ENCODE data around the gene DOCK1. TPM values are rescaled to one million over a fixed set of nuclear protein-coding genes. Genes with fewer than 3 reads are reported as not detected.

DOCK1 gene
- total RNA-seq, 1 experiment from 2014 or later = not detected

- Histone ChIP-seq H3K27ac (ENCODE audit: low read length) (no peak overlapping the region), H3K36me3 (ENCODE audit: insufficient read depth, low read length) (no peaks in the 10 kb centered on the region), H2AFZ (ENCODE audit: low read length) (no peak overlapping the region), H3K79me2 (ENCODE audit: low read length) (no peaks in the 10 kb centered on the region), H3K4me2 (ENCODE audit: low read depth, low read length, poor library complexity, severe bottlenecking) (no peak overlapping the region), H3K9me2 (replicated peaks; ENCODE audit: insufficient read depth, low read length) (no peaks in the 10 kb centered on the region), H3K4me1 (ENCODE audit: low read length) (no peaks in the 10 kb centered on the region), H3K9ac (ENCODE audit: low read length) (no peak overlapping the region), H3K4me3 (ENCODE audit: low read length) (no peak overlapping the region), H4K20me1 (ENCODE audit: insufficient read depth, low read depth, low read length) (no peaks in the 10 kb centered on the region), H3K9me3 (ENCODE audit: low read length) (no peaks in the 10 kb centered on the region), H3K27me3 (ENCODE audit: low read length) (no peaks in the 10 kb centered on the region)
- DNase-seq = no peak
These were observed 546.4 kb downstream of the DOCK1 start for GRCh38 chr10:127451628-127452027.

GRCh38 chr10:127452568-127452967, 547.3 kb downstream of the DOCK1 start:
- Histone ChIP-seq H2AFZ (ENCODE audit: low read length) (no peak overlapping the region), H3K4me2 (ENCODE audit: low read depth, low read length, poor library complexity, severe bottlenecking) (no peak overlapping the region), H3K79me2 (ENCODE audit: low read length) (no peaks in the 10 kb centered on the region), H3K4me3 (ENCODE audit: low read length) (no peak overlapping the region), H3K4me1 (ENCODE audit: low read length) (no peaks in the 10 kb centered on the region), H4K20me1 (ENCODE audit: insufficient read depth, low read depth, low read length) (no peaks in the 10 kb centered on the region), H3K27me3 (ENCODE audit: low read length) (no peaks in the 10 kb centered on the region), H3K36me3 (ENCODE audit: insufficient read depth, low read length) (no peaks in the 10 kb centered on the region), H3K27ac (ENCODE audit: low read length) (no peak overlapping the region), H3K9ac (ENCODE audit: low read length) (no peak overlapping the region), H3K9me3 (ENCODE audit: low read length) (no peaks in the 10 kb centered on the region), H3K9me2 (replicated peaks; ENCODE audit: insufficient read depth, low read length) (no peaks in the 10 kb centered on the region)
- no peak for DNase-seq

- Histone ChIP-seq H3K4me3 (ENCODE audit: low read length) (no peak overlapping the region), H3K4me2 (ENCODE audit: low read depth, low read length, poor library complexity, severe bottlenecking) (no peak overlapping the region), H3K9me3 (ENCODE audit: low read length) (no peaks in the 10 kb centered on the region), H3K9ac (ENCODE audit: low read length) (no peak overlapping the region), H3K27ac (ENCODE audit: low read length) (no peak overlapping the region), H3K27me3 (ENCODE audit: low read length) (no peaks in the 10 kb centered on the region), H3K36me3 (ENCODE audit: insufficient read depth, low read length) (no peaks in the 10 kb centered on the region), H3K4me1 (ENCODE audit: low read length) (no peaks in the 10 kb centered on the region), H3K9me2 (replicated peaks; ENCODE audit: insufficient read depth, low read length) (no peaks in the 10 kb centered on the region), H2AFZ (ENCODE audit: low read length) (no peak overlapping the region), H4K20me1 (ENCODE audit: insufficient read depth, low read depth, low read length) (no peaks in the 10 kb centered on the region), H3K79me2 (ENCODE audit: low read length) (no peaks in the 10 kb centered on the region)
- DNase-seq = no peak
These were observed 548.5 kb downstream of the DOCK1 start for GRCh38 chr10:127453706-127454105.

- no peaks in the 10 kb centered on the region for H3K9me3 ChIP-seq (ENCODE audit: low read length)
- no peaks in the 10 kb centered on the region for H4K20me1 ChIP-seq (ENCODE audit: insufficient read depth, low read depth, low read length)
- H3K79me2 ChIP-seq (ENCODE audit: low read length) = no peaks in the 10 kb centered on the region
- DNase-seq = no peak
- H3K4me2 ChIP-seq (ENCODE audit: low read depth, low read length, poor library complexity, severe bottlenecking) = no peak overlapping the region
- no peak overlapping the region for H2AFZ ChIP-seq (ENCODE audit: low read length)
- H3K4me1 ChIP-seq (ENCODE audit: low read length) = no peaks in the 10 kb centered on the region
- H3K27ac ChIP-seq (ENCODE audit: low read length) = no peak overlapping the region
- H3K27me3 ChIP-seq (ENCODE audit: low read length) = no peaks in the 10 kb centered on the region
- H3K4me3 ChIP-seq (ENCODE audit: low read length) = no peak overlapping the region
- H3K36me3 ChIP-seq (ENCODE audit: insufficient read depth, low read length) = no peaks in the 10 kb centered on the region
- no peaks in the 10 kb centered on the region for H3K9me2 ChIP-seq (replicated peaks; ENCODE audit: insufficient read depth, low read length)
- no peak overlapping the region for H3K9ac ChIP-seq (ENCODE audit: low read length)
These were observed 550.9 kb downstream of the DOCK1 start for GRCh38 chr10:127456122-127456521.

- no peaks in the 10 kb centered on the region for H3K9me3 ChIP-seq (ENCODE audit: low read length)
- H3K27me3 ChIP-seq (ENCODE audit: low read length) = no peaks in the 10 kb centered on the region
- H3K27ac ChIP-seq (ENCODE audit: low read length) = no peak overlapping the region
- H3K4me1 ChIP-seq (ENCODE audit: low read length) = no peaks in the 10 kb centered on the region
- no peak overlapping the region for H2AFZ ChIP-seq (ENCODE audit: low read length)
- no peaks in the 10 kb centered on the region for H3K79me2 ChIP-seq (ENCODE audit: low read length)
- H3K9me2 ChIP-seq (replicated peaks; ENCODE audit: insufficient read depth, low read length) = no peaks in the 10 kb centered on the region
- no peak for DNase-seq
- no peaks in the 10 kb centered on the region for H3K36me3 ChIP-seq (ENCODE audit: insufficient read depth, low read length)
- no peaks in the 10 kb centered on the region for H4K20me1 ChIP-seq (ENCODE audit: insufficient read depth, low read depth, low read length)
- no peak overlapping the region for H3K4me3 ChIP-seq (ENCODE audit: low read length)
- H3K4me2 ChIP-seq (ENCODE audit: low read depth, low read length, poor library complexity, severe bottlenecking) = no peak overlapping the region
- H3K9ac ChIP-seq (ENCODE audit: low read length) = no peak overlapping the region
These were observed 553.0 kb downstream of the DOCK1 start for GRCh38 chr10:127458016-127458810.

- H2AFZ ChIP-seq (ENCODE audit: low read length) = no peak overlapping the region
- no peak for DNase-seq
- H3K36me3 ChIP-seq (ENCODE audit: insufficient read depth, low read length) = no peaks in the 10 kb centered on the region
- H3K27me3 ChIP-seq (ENCODE audit: low read length) = no peaks in the 10 kb centered on the region
- no peak overlapping the region for H3K4me2 ChIP-seq (ENCODE audit: low read depth, low read length, poor library complexity, severe bottlenecking)
- H3K9ac ChIP-seq (ENCODE audit: low read length) = no peak overlapping the region
- H3K79me2 ChIP-seq (ENCODE audit: low read length) = no peaks in the 10 kb centered on the region
- no peaks in the 10 kb centered on the region for H3K9me2 ChIP-seq (replicated peaks; ENCODE audit: insufficient read depth, low read length)
- no peaks in the 10 kb centered on the region for H3K4me1 ChIP-seq (ENCODE audit: low read length)
- H3K9me3 ChIP-seq (ENCODE audit: low read length) = no peaks in the 10 kb centered on the region
- no peak overlapping the region for H3K27ac ChIP-seq (ENCODE audit: low read length)
- no peak overlapping the region for H3K4me3 ChIP-seq (ENCODE audit: low read length)
- H4K20me1 ChIP-seq (ENCODE audit: insufficient read depth, low read depth, low read length) = no peaks in the 10 kb centered on the region
These were observed 553.6 kb downstream of the DOCK1 start for GRCh38 chr10:127458829-127459228.

- no peak overlapping the region for H3K4me3 ChIP-seq (ENCODE audit: low read length)
- H3K9me3 ChIP-seq (ENCODE audit: low read length) = no peaks in the 10 kb centered on the region
- no peak overlapping the region for H3K4me2 ChIP-seq (ENCODE audit: low read depth, low read length, poor library complexity, severe bottlenecking)
- H3K9ac ChIP-seq (ENCODE audit: low read length) = no peak overlapping the region
- no peak overlapping the region for H2AFZ ChIP-seq (ENCODE audit: low read length)
- H3K79me2 ChIP-seq (ENCODE audit: low read length) = no peaks in the 10 kb centered on the region
- H3K27ac ChIP-seq (ENCODE audit: low read length) = no peak overlapping the region
- no peak for DNase-seq
- H3K4me1 ChIP-seq (ENCODE audit: low read length) = no peaks in the 10 kb centered on the region
- H4K20me1 ChIP-seq (ENCODE audit: insufficient read depth, low read depth, low read length) = no peaks in the 10 kb centered on the region
- no peaks in the 10 kb centered on the region for H3K36me3 ChIP-seq (ENCODE audit: insufficient read depth, low read length)
- no peaks in the 10 kb centered on the region for H3K27me3 ChIP-seq (ENCODE audit: low read length)
- H3K9me2 ChIP-seq (replicated peaks; ENCODE audit: insufficient read depth, low read length) = no peaks in the 10 kb centered on the region
These were observed 554.7 kb downstream of the DOCK1 start for GRCh38 chr10:127459918-127460317.

- Histone ChIP-seq H3K4me2 (ENCODE audit: low read depth, low read length, poor library complexity, severe bottlenecking) (no peak overlapping the region), H3K9ac (ENCODE audit: low read length) (no peak overlapping the region), H3K9me2 (replicated peaks; ENCODE audit: insufficient read depth, low read length) (no peaks in the 10 kb centered on the region), H3K27ac (ENCODE audit: low read length) (no peak overlapping the region), H4K20me1 (ENCODE audit: insufficient read depth, low read depth, low read length) (no peaks in the 10 kb centered on the region), H3K36me3 (ENCODE audit: insufficient read depth, low read length) (no peaks in the 10 kb centered on the region), H3K4me3 (ENCODE audit: low read length) (no peak overlapping the region), H3K79me2 (ENCODE audit: low read length) (no peaks in the 10 kb centered on the region), H3K9me3 (ENCODE audit: low read length) (no peaks in the 10 kb centered on the region), H3K27me3 (ENCODE audit: low read length) (no peaks in the 10 kb centered on the region), H3K4me1 (ENCODE audit: low read length) (no peaks in the 10 kb centered on the region), H2AFZ (ENCODE audit: low read length) (no peak overlapping the region)
- DNase-seq = no peak
These were observed 557.5 kb downstream of the DOCK1 start for GRCh38 chr10:127462643-127463295.

Data from Karpas-422 (cell line).